PFSK-1 (cell line): ENCODE data around the gene AHI1.

Experiments
- FOXP2 ChIP-seq: optimal IDR thresholded peaks from 2 replicates; pipeline ENCODE3; 2011; ENCODE audit warnings: borderline replicate concordance, control low read depth, inconsistent platforms; ENCODE audit not compliant: insufficient read depth; ENCODE audit errors: extremely low read length, extremely low read depth
- POLR2AphosphoS5 ChIP-seq: IDR thresholded peaks from 2 replicates; pipeline ENCODE4 v1.6.1; 2012; ENCODE audit warnings: low read depth, mild to moderate bottlenecking, control low read depth, low read length, moderate library complexity
- SIN3A ChIP-seq: IDR thresholded peaks from 2 replicates; pipeline ENCODE4 v1.6.1; 2012; ENCODE audit warnings: mild to moderate bottlenecking, low read length, moderate library complexity, borderline replicate concordance; ENCODE audit not compliant: insufficient read depth
- TAF1 ChIP-seq: IDR thresholded peaks from 2 replicates; pipeline ENCODE4 v1.6.1; 2012; ENCODE audit warnings: low read length, control low read depth, borderline replicate concordance; ENCODE audit not compliant: insufficient read depth
- TF ChIP-seq, protein P1 (sequence below), 2 experiments: IDR thresholded peaks; 2 replicates each; pipeline versions ENCODE4 v1.6.1 to v1.8.0; 2011 to 2012; ENCODE audit warnings: low read depth in 2 of 2, low read length in 2 of 2, control low read depth in 1 of 2, inconsistent platforms in 1 of 2, mild to moderate bottlenecking in 1 of 2, moderate library complexity in 1 of 2; ENCODE audit not compliant: insufficient read depth in 1 of 2

AHI1 gene

DNA sequence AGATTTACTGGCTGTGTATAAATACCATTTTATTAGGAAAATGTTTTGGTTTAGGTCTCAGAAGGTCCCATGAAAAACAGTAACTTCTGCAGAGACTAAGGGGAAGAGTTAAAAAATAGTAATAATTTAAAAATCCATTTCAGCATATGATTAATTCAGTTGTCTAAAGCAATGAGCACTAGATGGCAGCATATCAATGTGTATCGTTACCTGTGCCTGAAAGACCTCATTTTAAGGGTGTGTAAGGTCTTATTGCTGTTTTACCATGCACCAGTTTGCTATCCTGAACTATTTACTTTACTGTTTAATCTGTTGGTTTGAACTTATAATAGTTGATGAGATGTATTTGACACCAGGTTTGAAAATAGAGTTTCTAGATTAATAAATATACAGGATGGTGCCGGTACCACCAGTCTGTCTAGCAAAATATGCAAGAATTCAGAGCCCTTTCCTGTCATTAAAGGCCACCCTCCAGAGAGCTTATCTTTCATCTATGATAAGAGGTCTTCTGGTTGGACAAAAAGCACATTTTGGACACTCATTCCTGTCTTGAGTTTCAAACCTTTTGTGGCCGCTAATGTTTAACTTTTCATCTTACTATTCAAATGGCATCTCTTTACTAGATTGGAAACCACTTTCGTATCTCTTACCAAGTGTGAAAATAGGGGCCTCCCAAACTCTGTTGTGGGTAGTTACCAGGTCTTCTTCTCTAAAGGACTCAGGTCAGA, 8.9 kb upstream of the AHI1 start:
- TF ChIP-seq POLR2AphosphoS5 (no peak), FOXP2 (no peak), SIN3A (no peak), TAF1 (no peak)
- TF ChIP-seq, protein P1, sequence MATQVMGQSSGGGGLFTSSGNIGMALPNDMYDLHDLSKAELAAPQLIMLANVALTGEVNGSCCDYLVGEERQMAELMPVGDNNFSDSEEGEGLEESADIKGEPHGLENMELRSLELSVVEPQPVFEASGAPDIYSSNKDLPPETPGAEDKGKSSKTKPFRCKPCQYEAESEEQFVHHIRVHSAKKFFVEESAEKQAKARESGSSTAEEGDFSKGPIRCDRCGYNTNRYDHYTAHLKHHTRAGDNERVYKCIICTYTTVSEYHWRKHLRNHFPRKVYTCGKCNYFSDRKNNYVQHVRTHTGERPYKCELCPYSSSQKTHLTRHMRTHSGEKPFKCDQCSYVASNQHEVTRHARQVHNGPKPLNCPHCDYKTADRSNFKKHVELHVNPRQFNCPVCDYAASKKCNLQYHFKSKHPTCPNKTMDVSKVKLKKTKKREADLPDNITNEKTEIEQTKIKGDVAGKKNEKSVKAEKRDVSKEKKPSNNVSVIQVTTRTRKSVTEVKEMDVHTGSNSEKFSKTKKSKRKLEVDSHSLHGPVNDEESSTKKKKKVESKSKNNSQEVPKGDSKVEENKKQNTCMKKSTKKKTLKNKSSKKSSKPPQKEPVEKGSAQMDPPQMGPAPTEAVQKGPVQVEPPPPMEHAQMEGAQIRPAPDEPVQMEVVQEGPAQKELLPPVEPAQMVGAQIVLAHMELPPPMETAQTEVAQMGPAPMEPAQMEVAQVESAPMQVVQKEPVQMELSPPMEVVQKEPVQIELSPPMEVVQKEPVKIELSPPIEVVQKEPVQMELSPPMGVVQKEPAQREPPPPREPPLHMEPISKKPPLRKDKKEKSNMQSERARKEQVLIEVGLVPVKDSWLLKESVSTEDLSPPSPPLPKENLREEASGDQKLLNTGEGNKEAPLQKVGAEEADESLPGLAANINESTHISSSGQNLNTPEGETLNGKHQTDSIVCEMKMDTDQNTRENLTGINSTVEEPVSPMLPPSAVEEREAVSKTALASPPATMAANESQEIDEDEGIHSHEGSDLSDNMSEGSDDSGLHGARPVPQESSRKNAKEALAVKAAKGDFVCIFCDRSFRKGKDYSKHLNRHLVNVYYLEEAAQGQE (IDR thresholded peaks at IDR 0.05; ENCODE audit: insufficient read depth in 1 of 2, low read depth in 2 of 2, low read length in 2 of 2) = no peak

DNA sequence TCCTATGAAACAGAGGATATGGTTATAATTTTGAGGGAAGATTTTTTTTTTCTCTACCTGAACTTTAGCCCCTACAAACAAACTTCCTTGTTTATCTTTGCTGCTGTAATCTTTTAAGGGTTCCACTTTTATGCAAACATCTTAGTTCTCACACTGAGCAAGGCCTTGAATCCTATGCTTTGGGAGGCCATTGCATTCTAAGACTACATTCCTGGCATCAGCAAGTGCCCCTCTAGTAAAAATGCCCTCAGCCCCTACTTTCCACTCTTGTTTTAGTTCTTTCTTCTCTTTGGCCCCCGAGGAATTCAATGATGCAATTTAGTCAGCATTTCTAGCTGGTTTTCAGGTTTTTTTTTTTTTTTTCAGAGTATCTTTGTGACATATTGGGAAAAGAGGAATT, 8.1 kb upstream of the AHI1 start:
- no peak for TF ChIP-seq SIN3A
- no peak for TF ChIP-seq TAF1
- TF ChIP-seq POLR2AphosphoS5 = no peak
- TF ChIP-seq FOXP2 = no peak
- TF ChIP-seq, protein P1 (IDR thresholded peaks at IDR 0.05; ENCODE audit: insufficient read depth in 1 of 2, low read depth in 2 of 2, low read length in 2 of 2) = no peak

DNA sequence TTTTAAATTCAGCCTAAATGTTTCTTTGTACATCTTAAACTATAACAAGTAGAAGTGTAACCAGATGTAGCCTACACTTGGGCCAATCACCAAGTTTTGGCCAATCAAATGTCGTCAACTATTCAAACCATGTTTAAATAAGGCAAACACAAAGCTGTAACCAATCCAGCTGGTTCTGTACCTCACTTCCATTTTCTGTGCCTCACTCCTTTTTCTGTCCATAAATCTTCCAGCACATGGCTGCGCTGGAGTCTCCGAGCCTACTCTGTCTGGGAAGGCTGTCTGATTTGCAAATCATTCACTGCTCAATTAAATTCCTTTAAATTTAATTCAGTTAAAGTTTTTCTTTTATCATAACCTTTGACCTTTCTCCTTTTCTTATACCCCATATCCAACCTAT, 7.7 kb upstream of the AHI1 start:
- no peak for TF ChIP-seq SIN3A

DNA sequence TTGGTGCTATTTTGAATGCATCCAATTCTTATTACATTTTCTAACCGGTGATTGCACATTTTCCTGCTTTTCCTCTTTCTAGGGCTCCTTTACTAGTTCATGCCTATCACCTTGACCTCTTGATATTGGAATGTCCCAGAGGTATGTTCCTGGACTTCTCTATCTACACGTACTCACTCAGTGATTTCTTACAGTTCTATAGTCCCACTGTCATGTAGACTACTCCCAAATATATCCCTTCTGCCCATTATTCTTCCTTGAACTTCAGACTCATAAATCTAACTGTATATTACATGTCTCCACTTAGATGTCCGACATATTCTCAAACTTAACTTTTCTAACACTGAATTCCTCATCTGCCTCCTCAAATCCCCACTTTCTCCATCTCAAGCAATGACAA, 7.2 kb upstream of the AHI1 start:
- TF ChIP-seq SIN3A = no peak
- no peak for TF ChIP-seq FOXP2
- no peak for TF ChIP-seq TAF1
- no peak for TF ChIP-seq POLR2AphosphoS5
- TF ChIP-seq, protein P1 (IDR thresholded peaks at IDR 0.05; ENCODE audit: insufficient read depth in 1 of 2, low read depth in 2 of 2, low read length in 2 of 2) = no peak

GRCh38 chr6:135503703-135504475, 6.3 kb upstream of the AHI1 start:
- TF ChIP-seq FOXP2 = no peak
- TF ChIP-seq POLR2AphosphoS5 = no peak
- TF ChIP-seq SIN3A = no peak
- TF ChIP-seq, protein P1 (IDR thresholded peaks at IDR 0.05; ENCODE audit: insufficient read depth in 1 of 2, low read depth in 2 of 2, low read length in 2 of 2) = no peak
- no peak for TF ChIP-seq TAF1
